Stimulated activated naive CD8-positive, alpha-beta T cell treated with anti-CD3 and anti-CD28 coated beads, Interleukin-15, Interleukin-2, amounts not matched to agents 100 U/mL and 50 U/mL, for 24 hours (primary cell): Measurements from ENCODE around the gene UBE2E1.

Source experiments
- ATAC-seq: fragments of 150-1000 bp; cut with Tn5 transposase; one replicate; pipeline ENCODE4 v1.10.0; 2021
- DNase-seq: peaks from one replicate; pipeline ENCODE4 v3.0.0; 2021

The UBE2E1 gene

DNA sequence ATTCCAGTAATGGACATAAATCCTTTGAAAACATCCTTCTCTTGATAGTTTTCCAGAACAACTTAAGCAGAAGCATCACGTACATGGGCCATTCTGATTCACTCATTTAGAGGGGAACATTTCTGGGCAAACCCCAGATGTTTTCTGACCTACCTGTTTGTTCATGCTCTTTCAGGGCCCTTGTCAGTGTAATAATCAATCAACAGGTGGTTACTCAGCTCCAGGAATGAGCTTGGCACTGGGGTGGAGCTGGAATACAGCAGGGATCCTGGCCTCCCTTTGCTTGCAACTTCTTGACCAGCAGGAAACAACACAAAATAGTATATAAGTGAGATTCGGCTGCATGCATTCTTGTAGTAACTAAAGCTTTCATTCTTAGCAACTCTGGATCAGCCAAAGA lies 9.2 kb upstream of the UBE2E1 start:
- ATAC-seq = no peak
- DNase-seq = no peak

GRCh38 chr3:23797491-23797890 lies 8.3 kb upstream of the UBE2E1 start:
- ATAC-seq = peak; percentile 77
- no peak for DNase-seq

GRCh38 chr3:23798456-23798855 lies 7.3 kb upstream of the UBE2E1 start:
- ATAC-seq (no peak), DNase-seq (no peak)

GRCh38 chr3:23798876-23799275 lies 6.9 kb upstream of the UBE2E1 start:
- DNase-seq (no peak), ATAC-seq (no peak)

- ATAC-seq (no peak), DNase-seq (no peak)
These were observed 5.0 kb upstream of the UBE2E1 start for GRCh38 chr3:23800731-23801130.

GRCh38 chr3:23804441-23805209 lies 1.1 kb upstream of the UBE2E1 start:
- DNase-seq = no peak
- no peak for ATAC-seq

DNA sequence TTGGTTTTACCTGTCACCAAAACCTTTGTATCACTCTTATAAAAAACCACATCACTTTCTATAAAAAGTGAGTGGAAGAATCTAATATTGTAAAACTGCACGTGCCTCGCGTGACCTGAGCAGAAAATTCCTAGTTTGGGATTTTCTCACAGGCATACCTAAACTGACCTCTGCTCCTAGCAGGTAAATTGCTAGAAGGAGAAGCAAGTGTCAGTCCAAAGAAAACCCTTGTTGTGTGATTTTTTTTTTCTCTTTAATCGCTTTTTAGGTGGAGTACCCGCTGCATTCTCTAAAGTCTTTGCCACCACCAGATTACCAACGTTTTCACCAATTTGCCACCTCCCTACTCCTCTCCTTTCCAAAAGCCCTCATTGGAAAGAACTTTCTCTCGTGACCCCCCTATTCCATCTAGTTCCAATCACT lies 534 bp upstream of the UBE2E1 start:
- DNase-seq = no peak
- no peak for ATAC-seq

- no peak for ATAC-seq
- peak; percentile 37 for DNase-seq
These were observed 1.0 kb downstream of the UBE2E1 start for GRCh38 chr3:23806534-23807423.

DNA sequence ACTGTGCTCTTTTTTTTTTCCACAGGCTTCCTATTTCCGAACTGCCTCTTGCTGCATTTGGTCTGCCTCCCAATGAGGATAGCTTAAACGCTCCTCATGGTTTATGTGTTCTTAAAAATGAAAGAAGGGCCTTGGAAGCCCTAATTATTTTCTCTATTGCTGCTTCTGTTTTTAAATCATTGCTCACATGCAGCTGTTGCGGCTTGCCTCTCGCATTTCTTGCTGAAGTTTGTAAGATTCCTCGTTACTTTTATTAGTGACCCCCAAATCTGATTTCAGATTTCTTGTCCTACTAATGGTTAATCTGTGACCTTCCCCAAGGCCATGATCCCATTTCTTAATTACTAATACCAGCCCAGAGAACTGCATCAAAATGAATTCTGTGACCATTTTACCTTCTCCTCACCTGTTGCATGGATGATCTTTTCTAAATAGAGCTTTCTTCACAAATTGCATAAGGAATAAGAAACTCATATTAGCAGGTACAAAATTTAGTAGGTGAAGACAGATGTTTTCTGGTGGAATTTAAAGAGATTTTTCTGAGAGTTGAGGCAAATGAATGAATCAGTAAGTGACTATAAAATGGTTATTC lies 1.8 kb downstream of the UBE2E1 start:
- ATAC-seq (no peak), DNase-seq (no peak)

- ATAC-seq (no peak), DNase-seq (no peak)
These were observed 2.8 kb downstream of the UBE2E1 start for GRCh38 chr3:23808525-23808924.

- ATAC-seq = peak; percentile 47
- no peak for DNase-seq
These were observed 3.5 kb downstream of the UBE2E1 start for GRCh38 chr3:23809294-23809693.

- no peak for ATAC-seq
- DNase-seq = no peak
These were observed 4.1 kb downstream of the UBE2E1 start for GRCh38 chr3:23809840-23810342.

GRCh38 chr3:23810343-23811184 lies 4.8 kb downstream of the UBE2E1 start:
- ATAC-seq = peak; percentile 30
- DNase-seq = peak; percentile 69

DNA sequence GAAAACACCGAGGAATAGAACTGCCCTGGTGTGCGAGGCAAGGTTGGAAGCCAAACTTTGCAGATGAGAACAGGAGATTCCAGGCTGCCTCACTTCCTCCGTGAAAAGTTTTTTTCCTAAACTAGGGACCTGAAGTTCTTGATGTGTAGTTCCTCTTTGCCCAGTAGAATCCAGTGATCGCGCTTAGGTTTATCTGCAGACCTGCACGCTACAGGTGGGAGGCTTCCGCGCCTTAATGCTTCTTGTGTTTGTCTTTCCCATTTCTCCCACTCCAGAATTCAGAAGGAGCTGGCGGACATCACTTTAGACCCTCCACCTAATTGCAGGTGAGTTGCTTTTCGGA lies 5.4 kb downstream of the UBE2E1 start:
- ATAC-seq (no peak), DNase-seq (no peak)

DNA sequence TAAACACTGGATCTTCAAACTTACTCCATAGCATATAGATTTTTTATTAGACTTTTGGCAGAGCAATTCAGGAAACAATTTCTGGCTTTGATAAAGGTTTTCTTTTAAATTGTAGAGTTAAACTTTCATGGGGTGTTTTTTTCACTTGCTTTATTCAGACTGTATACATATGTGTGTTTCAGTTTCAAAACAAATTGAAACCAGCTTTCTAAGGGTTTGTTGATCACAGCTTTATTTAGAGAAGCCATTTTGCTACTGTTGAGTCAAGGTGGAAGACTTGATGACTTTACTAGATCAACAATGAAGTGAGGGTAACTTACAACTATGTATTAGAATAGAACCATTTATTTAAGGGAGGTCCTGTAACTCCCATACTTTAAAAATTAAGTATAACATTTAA lies 6.2 kb downstream of the UBE2E1 start:
- DNase-seq (no peak), ATAC-seq (no peak)

DNA sequence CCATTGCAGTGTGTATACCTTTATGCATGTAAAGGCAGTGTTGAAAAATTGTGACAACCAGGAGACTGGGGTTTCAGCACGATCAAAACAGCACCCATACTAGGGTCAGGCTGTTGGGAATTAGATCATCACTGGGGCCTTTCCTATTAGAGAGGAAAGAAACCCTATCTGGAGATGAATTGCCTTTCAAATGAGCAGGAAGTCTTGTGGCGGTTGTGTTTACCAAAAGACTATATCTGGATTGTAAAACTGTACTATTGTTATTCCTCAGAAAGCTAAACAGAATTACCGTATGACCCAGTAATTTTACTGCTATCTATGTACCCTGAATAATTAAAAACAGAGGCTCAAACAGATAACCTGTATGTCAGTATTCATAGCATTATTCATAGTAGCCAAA lies 10.1 kb downstream of the UBE2E1 start:
- ATAC-seq (no peak), DNase-seq (no peak)

DNA sequence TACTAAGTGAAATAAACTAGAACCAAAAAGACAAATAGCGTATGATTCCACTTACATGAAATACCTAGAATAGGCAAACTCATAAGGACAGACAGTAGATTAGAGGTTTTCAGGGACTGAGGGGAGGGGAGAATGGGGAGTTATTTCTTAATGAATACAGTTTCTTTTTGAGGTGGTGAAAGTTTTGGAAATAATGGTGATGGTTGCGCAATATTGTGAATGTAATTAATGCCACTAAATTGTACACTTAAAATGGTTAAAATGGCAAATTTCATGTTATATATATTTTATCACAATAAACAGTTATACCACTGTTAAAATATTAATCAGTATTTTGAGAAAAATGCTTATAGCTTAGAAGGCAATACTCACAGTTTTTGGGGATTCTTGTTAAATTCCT lies 11.0 kb downstream of the UBE2E1 start:
- no peak for DNase-seq
- no peak for ATAC-seq

GRCh38 chr3:23817508-23818223 lies 11.9 kb downstream of the UBE2E1 start:
- no peak for DNase-seq
- ATAC-seq = no peak

DNA sequence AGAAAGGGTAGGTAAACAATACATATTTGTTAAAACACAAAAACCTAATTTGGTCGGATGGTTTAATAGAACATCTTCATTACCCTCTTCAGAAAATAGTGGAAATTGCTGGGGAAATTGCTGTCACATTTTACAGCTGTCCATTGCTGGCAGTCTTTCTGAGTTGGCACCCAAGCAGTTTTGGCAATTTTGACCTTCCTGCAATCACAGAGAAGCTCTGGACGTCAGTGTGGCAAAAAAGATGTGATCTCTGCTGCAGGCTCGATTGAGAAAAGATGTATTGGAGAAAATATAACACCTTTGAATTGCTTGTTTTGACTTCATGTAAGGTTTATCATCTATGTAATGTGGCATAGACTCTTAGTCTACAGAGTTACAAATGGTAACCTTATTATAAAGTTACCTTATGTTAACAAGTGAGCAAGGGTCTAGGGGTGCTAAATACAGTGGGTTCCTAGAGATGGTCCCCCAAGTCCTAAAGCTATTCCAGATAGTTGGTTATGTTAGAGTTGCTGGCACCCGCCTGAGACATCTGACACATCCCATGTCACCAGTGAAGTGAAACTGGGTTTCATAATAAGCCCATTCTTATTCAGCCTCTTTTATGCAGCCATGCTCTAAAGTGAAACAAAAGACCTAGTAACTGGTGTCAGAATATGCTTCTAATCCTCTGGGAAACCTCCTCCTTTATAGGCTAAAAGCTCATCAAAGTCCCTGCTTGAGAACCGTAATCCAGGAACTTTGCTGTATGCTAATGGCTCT lies 14.0 kb downstream of the UBE2E1 start:
- DNase-seq (no peak), ATAC-seq (peak; percentile 43)

DNA sequence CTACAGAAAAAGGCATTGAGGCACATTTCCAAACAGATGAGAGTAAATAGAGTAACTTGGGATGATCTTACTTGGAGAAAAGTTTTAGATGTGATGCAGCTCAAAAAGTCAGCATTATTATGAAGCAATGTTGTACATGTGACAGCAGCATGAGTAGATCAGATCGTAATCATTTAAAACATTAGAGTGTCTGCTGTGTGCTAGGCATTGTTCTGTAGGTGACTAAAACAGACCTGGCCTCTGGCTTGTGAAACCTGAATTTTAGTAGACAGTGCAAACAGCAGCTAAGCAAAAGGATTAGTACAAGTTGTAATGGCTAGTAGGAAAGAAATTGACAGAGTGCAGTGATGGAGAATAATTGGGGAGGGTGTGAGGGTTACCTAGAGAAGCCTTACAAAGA lies 15.1 kb downstream of the UBE2E1 start:
- DNase-seq = no peak
- no peak for ATAC-seq

DNA sequence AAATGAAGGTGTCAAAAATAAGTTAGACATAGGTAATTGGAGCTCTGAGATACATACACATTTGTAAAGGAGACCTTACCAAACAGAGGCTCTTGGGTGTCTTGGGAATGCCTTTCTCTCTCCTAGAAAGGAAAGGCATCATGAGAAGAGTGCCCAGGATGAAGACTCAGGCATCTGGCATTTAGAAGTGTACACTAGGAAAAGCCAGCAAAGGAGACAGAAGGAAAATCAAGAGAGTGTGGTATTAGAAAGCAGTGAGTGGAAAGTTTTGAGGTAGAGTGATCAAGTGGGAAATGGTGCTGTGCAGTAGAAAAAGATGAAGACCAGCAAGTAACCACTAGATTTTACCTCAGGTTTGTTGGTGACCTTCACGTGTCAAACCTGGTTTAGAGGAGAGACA lies 16.1 kb downstream of the UBE2E1 start:
- no peak for ATAC-seq
- no peak for DNase-seq
